Measurements from ENCODE around the gene GTPBP4.
"Not testable (repeated sequence)": the region's sequence is repeated elsewhere in the genome, so short reads cannot be mapped to it uniquely, and the experiment has no call there.

The GTPBP4 gene

GRCh38 chr10:1056326-1057105 lies 68.3 kb downstream of the GTPBP4 start, which contains the start of gene WDR37:
WDR37 (plus strand) TSS chr10:1056385; CDS start chr10:1072156, 15,771 bp downstream.
- DNase-seq (ENCODE audit: low read depth): peak; percentile 82

GRCh38 chr10:1057106-1057657 lies 68.9 kb downstream of the GTPBP4 start:
- no peak for DNase-seq (ENCODE audit: low read depth)

GRCh38 chr10:1058017-1058416 lies 69.8 kb downstream of the GTPBP4 start:
- no peak for DNase-seq (ENCODE audit: low read depth)

DNA sequence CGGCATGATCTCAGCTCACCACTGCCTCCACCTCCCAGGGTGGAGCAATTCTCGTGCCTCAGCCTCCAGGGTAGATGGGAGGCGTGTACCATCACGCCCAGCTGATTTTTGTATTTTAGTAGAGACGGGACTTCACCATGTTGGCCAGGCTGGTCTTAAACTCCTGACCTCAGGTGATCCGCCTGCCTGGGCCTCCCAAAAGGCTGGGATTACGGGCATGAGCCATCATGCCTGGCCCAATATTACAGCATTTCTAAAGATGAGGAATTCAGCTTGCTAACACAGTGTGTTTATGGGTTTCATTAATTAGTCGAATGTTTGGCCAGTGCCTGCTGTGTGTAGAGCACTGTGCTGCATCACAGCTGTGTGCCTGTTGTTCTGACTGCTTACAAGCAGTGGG lies 71.7 kb downstream of the GTPBP4 start:
- no peak for DNase-seq (ENCODE audit: low read depth)

DNA sequence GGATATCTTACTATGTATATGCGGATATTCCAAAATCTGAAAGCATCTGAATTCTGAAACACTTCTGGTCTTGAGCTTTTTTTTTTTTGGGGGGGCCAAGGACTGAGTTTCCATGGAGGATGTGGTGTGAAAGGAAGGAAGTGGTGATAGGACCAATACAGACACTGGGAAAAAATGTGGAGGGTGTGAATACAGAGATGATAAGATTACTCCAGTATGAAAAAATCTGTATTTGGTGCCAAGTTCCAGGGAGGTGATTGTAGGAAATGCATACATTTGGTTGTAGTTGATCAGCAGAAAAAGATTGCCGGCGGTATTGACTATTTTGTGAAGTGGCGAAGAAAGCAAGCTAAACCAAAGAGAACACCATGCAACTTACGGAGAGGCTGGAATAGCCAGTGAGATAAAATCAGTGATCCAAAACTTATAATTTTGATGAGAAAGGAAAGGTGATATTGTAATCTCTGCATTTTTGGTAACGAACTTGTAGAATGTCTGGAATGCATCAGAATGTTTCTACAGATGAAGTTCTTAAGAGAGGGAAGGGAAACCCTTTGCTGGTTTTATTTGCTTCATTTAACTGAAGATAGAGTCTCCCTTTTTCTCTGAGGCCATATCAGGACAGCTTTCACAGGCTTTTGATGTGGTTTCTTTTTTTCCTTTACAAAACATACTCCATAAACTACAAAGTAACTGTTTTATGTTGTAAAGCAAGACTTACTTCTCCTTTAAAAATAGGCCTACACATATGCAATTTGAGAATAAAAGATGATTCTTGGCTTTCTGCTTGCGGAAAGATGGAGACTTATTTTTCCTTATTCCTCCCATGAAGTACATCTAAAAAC lies 73.9 kb downstream of the GTPBP4 start:
- DNase-seq (ENCODE audit: low read depth): no peak

DNA sequence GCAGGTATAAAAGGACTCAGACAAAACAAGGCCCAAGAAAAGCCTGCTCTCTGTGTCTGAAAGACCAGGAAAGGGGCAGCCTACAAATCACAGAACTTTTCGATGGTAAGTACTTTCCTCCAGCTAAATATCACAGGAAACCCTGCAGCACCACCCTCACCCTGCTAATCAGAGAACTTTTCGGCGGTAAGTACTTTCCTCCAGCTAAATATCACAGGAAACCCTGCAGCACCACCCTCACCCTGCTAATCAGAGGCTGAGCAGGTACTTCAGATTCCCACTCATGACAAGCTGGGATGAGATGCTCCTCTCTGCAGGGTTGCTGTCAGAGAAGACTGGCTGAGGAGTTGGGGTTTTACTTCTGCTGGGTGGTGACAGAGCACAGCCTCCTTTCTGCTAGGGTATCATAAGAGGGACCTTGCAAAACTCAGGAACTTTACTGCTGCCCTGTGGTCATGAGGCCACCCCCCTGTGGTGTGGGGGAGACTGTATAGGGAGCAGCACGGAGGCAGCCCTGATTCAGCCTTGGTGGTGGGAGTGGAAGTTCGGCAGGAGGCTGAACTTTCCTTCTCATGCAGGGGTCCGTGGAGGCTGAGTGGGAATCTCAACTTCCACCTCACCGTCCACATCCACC lies 75.1 kb downstream of the GTPBP4 start:
- no peak for DNase-seq (ENCODE audit: low read depth)

DNA sequence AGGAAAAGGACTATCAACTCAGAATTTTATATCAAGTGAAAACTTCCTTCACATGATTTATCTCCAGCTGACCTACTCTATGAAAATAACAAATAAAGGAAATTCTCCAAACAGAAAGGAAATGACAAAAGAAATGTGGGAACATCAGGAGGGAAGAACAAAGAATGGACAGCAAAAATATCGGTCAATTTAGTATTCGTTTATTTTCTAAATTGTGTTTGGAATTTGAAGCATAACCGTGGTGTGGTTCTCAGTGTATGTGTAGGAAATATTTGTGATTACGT lies 76.7 kb downstream of the GTPBP4 start:
- DNase-seq (ENCODE audit: low read depth): no peak

DNA sequence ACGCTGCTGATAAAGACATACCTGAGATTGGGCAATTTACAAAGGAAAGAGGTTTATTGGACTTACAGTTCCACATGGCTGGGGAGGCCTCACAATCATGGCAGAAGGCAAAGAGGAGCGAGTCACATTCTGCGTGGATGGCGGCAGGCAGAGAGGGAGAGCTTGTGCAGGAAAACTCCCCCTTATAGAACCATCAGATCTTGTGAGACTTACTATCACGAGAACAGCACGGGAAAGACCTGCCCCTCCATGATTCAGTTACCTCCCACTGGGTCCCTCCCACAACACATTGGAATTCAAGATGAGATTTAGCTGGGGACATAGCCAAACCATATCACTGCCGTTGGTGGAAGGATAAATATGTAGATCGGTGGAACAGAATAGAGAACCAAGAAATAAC lies 78.5 kb downstream of the GTPBP4 start:
- not testable (repeated sequence) for DNase-seq (ENCODE audit: low read depth)

- DNase-seq (ENCODE audit: low read depth): no peak
Measured at GRCh38 chr10:1068380-1069361, 80.4 kb downstream of the GTPBP4 start.

Data from stimulated activated CD4-positive, alpha-beta T cell treated with anti-CD3 and anti-CD28 coated beads, Interleukin-2, amount 100 ng/mL, for 4 hours (primary cell).